Germinal center (tissue), 1 donor: ENCODE results near the gene TCTA.
A peak's percentile ranks its signal among the peaks of the same experiment; 100 is the strongest.
"Not testable (repeated sequence)": the region's sequence is repeated elsewhere in the genome, so short reads cannot be mapped to it uniquely, and the experiment has no call there.

Source experiments
- DNase-seq: peaks from one replicate; pipeline ENCODE4 v3.0.0; 2012; ENCODE audit warnings: mixed read lengths, low spot score

TCTA gene

GRCh38 chr3:49411968-49412631 is at the start of gene TCTA, which contains the start of gene RHOA:
TSS of gene TCTA (plus strand) at chr3:49412423. CDS start at chr3:49412427, 4 bp downstream.
TSS of gene RHOA (minus strand) at chr3:49411976. CDS start at chr3:49375589, 36,387 bp downstream.
- DNase-seq = peak; percentile 100

- no peak for DNase-seq
Measured at GRCh38 chr3:49362561-49362960, 49.7 kb upstream of the TCTA start.

- DNase-seq = no peak
Measured at GRCh38 chr3:49370585-49371290, 41.5 kb upstream of the TCTA start.

- DNase-seq = no peak
Measured at GRCh38 chr3:49371946-49372345, 40.3 kb upstream of the TCTA start.

GRCh38 chr3:49377483-49377882 is 34.7 kb upstream of the TCTA start:
- no peak for DNase-seq

GRCh38 chr3:49378249-49378895 is 33.9 kb upstream of the TCTA start:
- no peak for DNase-seq

- DNase-seq = no peak
Measured at GRCh38 chr3:49383387-49383786, 28.8 kb upstream of the TCTA start.

GRCh38 chr3:49385617-49386016 is 26.6 kb upstream of the TCTA start:
- no peak for DNase-seq

- no peak for DNase-seq
Measured at GRCh38 chr3:49386056-49386756, 26.0 kb upstream of the TCTA start.

GRCh38 chr3:49387721-49388120 is 24.5 kb upstream of the TCTA start:
- DNase-seq = no peak

GRCh38 chr3:49388289-49388820 is 23.9 kb upstream of the TCTA start:
- no peak for DNase-seq

- no peak for DNase-seq
Measured at GRCh38 chr3:49389297-49389696, 22.9 kb upstream of the TCTA start.

GRCh38 chr3:49391310-49391709 is 20.9 kb upstream of the TCTA start:
- not testable (repeated sequence) for DNase-seq

- DNase-seq = no peak
Measured at GRCh38 chr3:49397470-49397869, 14.8 kb upstream of the TCTA start.

GRCh38 chr3:49399461-49399860 is 12.8 kb upstream of the TCTA start:
- no peak for DNase-seq

- no peak for DNase-seq
Measured at GRCh38 chr3:49401766-49402165, 10.5 kb upstream of the TCTA start.

- DNase-seq = no peak
Measured at GRCh38 chr3:49403891-49404290, 8.3 kb upstream of the TCTA start.

GRCh38 chr3:49405570-49405969 is 6.7 kb upstream of the TCTA start:
- DNase-seq = not testable (repeated sequence)

- DNase-seq = no peak
Measured at GRCh38 chr3:49406571-49407565, 5.4 kb upstream of the TCTA start.

- no peak for DNase-seq
Measured at GRCh38 chr3:49410066-49410845, 2.0 kb upstream of the TCTA start.
